HG03135 (cell line): ENCODE measurements around the gene ENSA.
"Not testable (repeated sequence)": the region's sequence is repeated elsewhere in the genome, so short reads cannot be mapped to it uniquely, and the experiment has no call there.

Experiments used
- ATAC-seq: cut with Tn5 transposase; IDR thresholded peaks from one replicate; pipeline ENCODE4 v1.9.1; 2021; ENCODE audit warnings: mild to moderate bottlenecking, moderate library complexity; ENCODE audit not compliant: unreplicated experiment

Gene ENSA

GRCh38 chr1:150581962-150582361 lies 47.5 kb downstream of the ENSA start:
- not testable (repeated sequence) for ATAC-seq

- not testable (repeated sequence) for ATAC-seq
These were observed 48.0 kb downstream of the ENSA start for GRCh38 chr1:150581437-150581836.

GRCh38 chr1:150580966-150581365 lies 48.4 kb downstream of the ENSA start:
- ATAC-seq, result not testable (repeated sequence)

- no peak for ATAC-seq
These were observed 49.3 kb downstream of the ENSA start for GRCh38 chr1:150579945-150580642.

GRCh38 chr1:150579110-150579944 lies 50.1 kb downstream of the ENSA start, which contains the start of gene MCL1:
Gene MCL1, minus strand, starts transcription at chr1:150579610. Its CDS starts 80 bp downstream, at chr1:150579530.
- ATAC-seq, result peak; percentile 89

GRCh38 chr1:150578272-150579109 lies 50.9 kb downstream of the ENSA start:
- no peak for ATAC-seq

- ATAC-seq, result no peak
These were observed 51.7 kb downstream of the ENSA start for GRCh38 chr1:150577557-150578271.

- ATAC-seq, result no peak
These were observed 52.4 kb downstream of the ENSA start for GRCh38 chr1:150576794-150577556.

- ATAC-seq, result no peak
These were observed 53.1 kb downstream of the ENSA start for GRCh38 chr1:150576367-150576711.

GRCh38 chr1:150575518-150576366 lies 53.7 kb downstream of the ENSA start:
- no peak for ATAC-seq

- ATAC-seq, result no peak
These were observed 54.3 kb downstream of the ENSA start for GRCh38 chr1:150575072-150575489.

GRCh38 chr1:150574260-150575071 lies 54.9 kb downstream of the ENSA start:
- ATAC-seq, result no peak

- ATAC-seq, result not testable (repeated sequence)
These were observed 55.8 kb downstream of the ENSA start for GRCh38 chr1:150573648-150574071.

- no peak for ATAC-seq
These were observed 56.3 kb downstream of the ENSA start for GRCh38 chr1:150572918-150573647.
